GM21737 (cell line): ENCODE data around the gene AMBRA1.
"Not testable (repeated sequence)": the region's sequence is repeated elsewhere in the genome, so short reads cannot be mapped to it uniquely, and the experiment has no call there.

Experiments used
- ATAC-seq: cut with Tn5 transposase; IDR thresholded peaks from one replicate; pipeline ENCODE4 v1.9.1; 2021; ENCODE audit warnings: mild to moderate bottlenecking, moderate library complexity; ENCODE audit not compliant: unreplicated experiment

Gene AMBRA1

DNA sequence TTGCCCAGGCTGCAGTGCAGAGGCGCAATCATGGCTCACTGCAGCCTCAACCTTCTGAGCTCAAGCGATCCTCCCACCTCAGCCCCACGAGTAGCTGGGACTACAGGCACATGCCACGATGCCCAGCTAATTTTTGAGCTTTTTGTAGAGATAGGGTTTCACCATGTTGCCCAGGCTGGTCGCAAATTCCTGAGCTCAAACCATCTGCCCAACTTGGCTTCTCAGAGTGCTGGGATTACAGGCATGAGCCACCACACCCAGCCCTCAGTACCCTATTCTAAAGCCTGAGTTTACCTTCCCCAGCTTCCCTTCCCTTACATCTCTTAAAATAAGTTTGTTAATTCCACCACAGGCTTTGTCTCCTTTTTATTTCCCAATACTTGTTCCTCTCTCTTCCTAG, 59.1 kb downstream of the AMBRA1 start:
- no peak for ATAC-seq

DNA sequence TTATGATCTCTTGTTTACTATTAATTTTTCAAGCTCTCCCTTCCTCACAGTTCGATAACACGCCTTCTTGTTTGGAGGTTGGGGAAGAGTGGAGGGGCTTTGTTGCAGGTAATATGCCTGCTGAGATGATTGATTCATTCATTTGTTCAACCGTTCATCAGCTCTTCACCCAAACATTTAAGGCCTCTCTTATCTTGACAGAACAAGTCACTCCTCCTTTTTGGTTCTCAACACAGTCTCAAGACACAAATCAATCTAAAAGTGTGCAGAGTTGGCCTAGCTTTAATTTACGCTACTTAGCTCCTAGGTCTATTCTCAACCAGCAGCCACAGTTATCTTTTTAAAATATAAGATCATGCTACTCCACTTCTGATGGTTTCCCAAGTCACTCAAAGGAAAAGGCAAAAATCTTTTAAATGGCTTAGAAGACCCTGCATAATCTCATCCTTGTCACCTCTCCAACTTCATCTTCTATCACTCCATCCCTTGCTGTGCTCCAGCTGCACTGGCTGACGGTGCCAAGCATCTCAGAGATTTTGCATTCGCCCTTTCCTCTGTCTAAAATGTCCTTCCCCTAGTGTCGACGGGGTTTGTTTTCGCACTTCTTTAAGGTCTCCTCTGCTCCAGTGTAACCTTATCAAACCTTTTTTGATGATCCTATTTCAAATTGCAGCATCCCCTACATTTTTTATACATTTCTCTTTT, 60.3 kb downstream of the AMBRA1 start:
- no peak for ATAC-seq

DNA sequence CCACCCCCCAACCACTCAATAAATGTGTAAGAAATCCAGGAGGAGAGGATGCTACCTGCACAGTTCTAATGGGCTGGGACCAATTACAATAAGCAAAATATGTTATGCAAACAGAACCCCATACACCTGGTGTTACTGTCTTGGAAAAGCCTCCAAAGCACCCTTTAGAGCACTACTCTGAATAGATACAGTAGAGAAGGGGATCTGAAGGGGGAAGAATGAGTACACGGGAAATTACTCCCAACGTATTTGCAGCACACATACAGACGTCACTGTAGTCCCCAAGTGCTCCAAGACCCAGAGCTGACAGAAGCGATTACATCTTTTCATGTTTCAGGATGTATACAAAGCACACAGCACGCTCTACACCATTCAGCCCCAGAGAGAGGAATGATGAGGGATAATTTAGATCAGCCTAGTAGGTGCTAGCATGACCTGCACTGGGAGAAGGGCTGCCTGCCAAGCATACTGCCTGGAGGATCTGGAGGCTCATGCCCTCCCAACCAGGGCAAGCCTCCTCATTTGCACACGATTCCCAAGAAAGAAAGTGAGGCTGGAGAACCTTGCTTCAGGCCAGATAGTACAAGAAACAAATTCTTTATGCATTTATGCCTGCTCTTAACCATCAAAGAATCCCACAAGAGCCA, 63.8 kb downstream of the AMBRA1 start:
- ATAC-seq = no peak

DNA sequence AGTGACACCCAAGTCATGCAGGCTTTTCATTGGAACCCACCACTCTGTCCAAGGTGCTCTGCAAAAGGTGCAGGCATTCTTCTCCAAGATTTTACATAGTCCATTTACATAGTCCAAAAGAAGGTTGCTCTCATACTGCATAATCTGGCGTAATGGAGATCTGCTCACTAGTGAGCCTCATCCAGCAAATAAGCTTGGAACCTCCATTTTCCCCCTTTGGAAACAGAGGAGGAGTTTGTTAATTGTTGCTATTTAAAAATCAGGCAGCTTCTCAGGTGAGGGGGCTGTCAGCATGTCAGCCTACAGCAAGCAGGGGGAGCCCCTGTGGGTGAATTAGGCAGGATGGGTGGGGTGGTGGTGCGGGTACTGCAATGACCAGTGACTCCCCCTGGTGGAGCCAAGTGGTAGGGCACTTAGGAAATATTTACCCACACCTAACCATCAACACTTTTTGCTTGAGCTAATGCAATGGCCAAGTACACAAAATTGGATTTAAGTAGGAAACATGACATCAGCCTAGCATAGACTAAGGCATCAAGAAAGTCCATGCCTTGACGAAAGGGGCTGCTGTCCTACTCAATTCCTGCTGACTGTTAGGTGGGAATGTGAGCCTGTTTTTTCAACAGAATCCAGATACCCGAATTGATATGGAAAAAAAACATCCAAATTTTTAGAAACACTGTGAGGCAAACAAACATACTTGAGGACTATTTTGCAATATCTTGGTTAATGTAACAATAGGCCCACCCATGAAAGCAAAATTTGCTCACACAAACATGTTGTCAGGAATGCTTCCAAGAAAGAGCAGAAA, 64.5 kb downstream of the AMBRA1 start:
- ATAC-seq = peak; percentile 78

DNA sequence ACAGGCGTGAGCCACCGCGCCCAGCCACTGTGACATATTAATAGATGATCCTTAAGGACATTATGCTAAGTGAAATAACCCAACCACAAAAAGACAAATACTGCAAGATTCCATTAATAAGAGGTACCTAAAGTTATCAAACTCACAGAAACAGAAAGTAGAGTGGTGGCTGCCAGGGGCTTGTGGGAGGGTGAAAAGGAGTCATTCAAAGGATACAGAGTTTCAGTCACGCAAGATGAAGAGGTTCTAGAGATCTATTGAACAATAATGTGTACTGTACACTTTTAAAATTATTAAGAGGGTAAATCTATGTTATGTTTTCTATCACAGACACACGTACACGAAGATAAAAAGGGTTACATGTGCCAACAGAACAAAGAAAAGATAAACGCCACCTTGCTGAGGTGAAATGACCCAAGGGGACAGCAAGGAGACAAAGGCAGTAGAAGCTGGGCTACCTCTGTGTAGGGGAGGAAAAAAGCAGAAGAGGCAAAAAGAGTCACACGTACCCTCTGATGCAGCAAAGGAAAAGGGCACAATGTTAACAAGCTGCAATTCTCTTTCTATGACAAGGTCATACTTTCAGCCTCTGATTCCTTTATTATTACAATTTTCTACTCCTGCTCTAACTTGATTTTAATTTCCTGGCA, 65.3 kb downstream of the AMBRA1 start:
- ATAC-seq = no peak

DNA sequence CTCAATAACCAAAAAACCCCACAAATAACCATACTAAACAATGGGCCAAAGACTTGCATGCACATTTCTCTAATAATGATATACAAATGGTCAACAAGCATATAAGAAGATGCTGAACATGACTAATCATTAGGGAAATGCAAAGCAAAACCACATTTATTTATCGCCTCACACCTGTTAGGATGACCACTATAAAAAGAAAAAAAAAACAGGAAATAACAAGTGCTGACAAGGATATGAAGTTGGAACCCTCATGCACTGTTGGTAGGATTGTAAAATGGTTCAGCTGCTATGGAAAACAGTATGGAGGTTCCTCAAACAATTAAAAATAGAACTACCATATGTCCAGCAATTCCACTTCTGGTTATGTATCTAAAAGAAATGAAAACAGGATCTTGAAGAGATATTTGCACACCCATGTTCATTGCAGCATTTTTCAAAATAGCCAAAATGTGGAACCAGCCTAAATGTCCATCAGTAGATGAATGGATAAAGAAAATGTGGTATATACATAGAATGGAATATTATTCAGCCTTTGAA, 66.2 kb downstream of the AMBRA1 start:
- no peak for ATAC-seq

DNA sequence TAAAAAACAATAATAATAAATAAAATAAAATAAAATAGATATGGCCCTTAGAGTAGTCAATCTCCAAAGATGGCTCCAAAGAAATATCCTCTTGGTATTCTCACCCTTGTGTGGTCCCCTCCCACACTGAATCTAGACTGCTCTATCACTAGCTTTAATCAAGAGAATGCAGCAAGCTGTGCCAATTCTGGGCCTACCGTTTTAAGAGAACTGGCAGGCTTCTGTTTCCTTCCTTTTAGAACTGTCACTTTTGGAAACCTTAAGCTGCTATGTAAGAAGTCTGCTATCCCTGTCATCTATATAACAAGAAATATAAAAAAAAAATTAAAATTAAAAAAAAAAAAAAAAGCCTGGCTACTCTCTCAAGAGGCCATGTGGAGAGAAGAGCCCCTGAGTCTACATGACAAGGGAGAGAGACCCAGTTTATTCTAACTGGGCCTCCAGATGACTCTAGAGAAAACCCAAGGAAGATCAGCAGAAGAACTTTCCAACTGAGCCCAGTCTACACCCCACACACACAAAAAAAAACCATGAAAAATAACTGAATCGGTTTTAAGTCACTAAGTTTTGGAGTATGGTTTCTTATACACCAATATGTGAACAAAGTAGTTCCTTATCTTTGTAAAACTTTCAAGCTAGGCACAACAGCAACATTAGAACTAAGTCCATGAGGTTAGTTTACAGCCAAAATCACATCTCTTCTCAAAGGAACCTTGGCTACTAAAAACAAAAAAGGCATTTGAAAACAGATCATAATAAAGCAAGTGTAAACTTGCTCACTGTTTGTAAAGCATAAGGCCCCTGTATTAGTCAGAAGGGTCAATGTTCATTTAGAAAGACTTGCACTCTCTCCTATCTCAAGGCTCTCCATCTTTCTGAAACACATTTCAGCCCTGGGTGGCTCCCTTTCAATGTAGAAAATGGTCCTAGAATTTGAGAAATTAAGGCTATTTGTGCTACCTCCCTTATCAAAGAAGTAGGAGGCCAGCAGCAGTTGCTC, 67.3 kb downstream of the AMBRA1 start:
- ATAC-seq = no peak

DNA sequence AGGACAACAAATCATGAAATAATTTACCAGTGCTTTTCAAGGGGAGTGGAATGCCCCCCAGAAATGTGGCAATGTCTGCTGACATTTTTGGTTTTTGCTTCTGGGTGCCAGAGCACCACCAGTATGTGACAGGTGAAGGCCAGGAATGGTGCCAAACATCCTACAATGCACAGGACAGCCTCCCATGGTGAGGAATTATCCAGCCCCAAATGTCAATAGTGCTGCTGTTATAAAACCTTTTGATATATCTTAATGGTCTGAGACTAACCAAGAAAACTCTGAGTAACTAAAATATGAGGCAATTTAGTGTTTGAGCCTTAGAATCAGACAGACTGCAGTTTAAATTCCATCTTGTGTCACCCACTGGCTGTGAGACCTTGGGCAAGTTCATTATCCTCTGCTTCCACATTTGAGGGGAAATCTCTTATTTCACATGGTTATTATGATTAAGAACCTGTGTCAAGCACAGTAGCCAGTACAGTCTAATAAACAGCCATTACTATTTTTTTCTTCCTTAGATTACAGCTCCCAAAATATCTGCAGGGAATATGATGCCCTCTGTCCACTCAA, 69.5 kb downstream of the AMBRA1 start:
- no peak for ATAC-seq

DNA sequence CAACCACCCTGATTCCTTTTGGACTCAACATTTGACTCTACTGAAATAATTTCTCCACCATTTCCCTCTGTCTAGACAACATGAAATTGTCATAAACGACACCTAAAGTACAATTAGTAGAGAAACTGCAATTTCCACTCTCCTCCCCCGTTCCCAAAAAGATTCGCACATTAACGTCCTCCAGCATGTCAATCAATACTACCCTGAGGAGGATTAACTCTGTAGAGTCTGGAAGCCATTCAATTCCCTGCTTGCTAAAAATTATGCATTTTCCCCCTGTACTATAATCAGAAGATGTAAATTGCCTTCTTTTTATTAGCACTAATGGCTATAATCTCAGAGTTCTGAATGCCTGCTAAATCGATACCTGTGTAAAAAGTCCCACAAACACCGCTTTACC, 70.5 kb downstream of the AMBRA1 start:
- no peak for ATAC-seq

DNA sequence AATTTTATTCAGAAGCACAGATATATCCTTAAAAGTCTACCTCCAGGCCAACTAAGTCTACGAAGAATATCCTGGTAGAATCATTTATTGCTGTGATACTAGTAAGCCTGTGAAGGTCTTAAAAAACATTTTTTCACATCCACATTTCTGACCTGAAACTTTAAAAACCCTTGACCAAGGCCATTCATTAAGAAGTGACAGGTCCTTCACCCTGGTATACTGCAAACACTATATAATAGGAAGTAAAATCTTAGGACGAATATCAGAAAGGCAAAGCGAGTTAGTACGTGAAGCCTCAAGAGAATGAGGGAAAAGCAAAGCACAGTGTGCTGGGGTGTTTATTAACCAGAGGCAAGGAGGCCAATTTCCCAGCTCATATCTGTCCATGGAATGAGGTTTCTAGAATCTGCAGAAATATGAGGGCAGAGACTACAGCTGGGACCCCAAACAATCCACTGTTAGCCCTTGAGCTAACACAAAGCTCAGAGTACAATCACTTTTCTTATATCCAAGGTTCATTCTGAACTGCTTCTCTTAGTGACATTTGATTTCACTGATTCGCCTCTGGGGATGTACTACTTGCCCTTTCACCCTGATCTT, 71.0 kb downstream of the AMBRA1 start:
- no peak for ATAC-seq

DNA sequence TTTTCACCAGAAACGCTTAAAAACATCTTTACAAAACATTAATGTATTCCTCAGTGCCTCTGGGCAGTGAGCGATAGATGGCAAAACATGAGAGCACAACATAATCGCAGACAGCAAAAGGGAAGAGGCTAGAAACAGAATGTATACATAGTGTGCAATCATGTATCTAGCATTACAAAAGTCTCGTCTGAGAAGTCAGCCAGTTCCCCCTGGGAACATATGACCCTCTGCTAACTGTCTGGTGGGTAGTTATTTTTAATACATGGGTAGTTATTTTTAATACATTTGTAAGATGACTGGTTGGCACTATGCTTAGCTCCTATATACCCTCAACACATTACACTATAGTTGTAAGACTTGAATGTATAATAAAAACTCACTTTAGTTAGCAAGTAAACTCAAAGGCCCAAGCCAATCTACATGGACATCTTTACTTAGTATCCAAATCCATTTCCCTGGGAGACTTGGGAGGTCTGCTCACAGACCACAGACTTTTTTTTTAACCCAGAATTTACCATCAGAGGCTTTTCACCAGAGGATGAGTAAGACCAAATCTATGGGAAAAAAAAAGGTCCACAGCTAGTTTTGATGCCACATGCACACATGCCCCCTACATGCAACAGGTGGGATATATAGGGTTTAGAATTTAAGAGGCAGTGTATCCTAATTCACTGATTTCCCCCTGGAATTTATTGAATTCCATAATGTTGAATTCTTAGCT, 71.7 kb downstream of the AMBRA1 start:
- ATAC-seq = no peak

DNA sequence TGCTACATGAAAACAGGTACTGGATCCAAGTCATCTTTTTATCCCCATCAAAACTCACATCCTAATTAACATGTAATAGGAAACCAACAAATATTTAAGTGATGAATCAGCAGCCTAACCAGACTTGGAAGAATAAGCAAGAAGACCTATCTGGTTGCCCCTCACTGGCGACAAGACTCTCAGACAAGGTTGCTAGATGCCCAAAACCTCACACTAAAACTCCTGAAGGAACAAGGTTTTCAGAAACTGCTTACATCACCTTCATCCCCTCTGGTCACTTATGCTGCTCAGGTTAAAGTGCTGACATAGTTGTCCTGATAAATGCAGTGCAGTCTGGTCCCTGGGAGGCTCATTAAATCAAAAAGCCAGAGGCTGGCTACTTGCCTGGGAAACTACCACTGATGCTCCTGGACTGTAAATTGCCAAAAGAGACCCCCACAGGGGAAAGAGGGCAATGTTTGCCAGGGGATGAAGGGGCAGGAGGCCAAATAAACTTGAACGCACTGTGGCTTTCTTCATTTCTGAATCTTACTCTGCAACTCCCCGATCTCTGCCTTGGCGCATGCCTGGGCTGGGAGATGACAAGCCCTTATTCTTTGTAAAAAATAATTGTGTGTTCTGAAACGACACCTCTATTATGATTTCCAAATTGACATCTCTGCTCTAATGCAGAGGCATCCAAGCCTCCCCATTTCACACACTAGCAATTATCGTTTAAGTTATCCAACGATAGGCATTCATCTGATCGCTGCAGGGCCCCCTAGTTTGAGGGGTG, 72.7 kb downstream of the AMBRA1 start:
- ATAC-seq = no peak

DNA sequence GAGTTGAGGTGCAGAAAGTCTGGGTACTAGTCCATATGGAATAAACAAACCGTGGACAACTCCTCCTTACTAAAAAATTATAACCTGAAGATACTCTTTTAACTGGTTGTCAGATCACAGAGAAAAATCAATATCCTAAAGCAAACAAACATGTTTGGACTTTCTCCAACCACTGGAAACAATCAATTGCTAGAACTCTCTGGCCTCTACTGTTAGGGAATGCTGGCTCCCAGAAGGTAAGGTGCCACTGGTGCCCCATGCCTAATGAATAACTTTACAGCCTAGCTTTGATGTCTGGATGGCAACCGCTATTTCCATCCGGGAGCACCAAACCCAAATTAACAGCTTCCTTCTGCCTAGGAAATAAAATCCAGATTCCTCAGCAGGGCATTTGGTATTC, 74.5 kb downstream of the AMBRA1 start:
- no peak for ATAC-seq

DNA sequence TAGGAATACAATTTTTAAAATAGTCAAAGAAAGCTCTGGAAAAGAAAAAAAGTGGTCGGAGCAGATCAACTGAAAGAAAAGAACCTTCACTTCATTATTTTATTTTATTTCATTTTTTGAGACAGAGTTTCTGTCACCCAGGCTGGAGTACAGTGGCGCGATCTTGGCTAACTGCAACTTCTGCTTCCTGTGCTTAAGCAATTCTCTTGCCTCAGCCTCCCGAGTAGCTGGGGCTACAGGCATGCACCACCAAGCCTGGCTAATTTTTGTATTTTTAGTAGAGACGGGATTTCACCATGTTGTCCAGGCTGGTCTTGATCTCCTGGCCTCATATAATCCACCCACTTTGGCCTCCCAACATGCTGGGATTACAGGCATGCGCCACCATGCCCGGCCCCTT, 74.9 kb downstream of the AMBRA1 start:
- ATAC-seq = not testable (repeated sequence)

DNA sequence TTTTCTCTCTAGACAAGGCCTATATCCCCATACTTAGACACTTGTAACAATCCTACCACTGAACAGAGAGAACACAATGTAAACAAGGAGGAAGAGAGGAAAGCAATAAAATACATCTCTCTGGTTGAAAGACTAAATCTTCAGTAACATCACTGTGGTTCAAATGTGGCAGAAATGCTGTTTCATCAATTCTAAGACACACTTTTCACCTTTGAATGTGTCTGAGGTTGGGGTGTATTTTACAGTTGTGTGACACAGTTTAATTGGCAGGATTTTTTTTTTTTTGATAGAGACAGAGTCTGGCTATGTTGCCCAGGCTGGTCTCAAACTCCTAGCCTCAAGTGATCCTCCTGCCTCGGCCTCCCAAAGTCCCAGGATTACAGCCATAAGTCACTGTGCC, 79.5 kb downstream of the AMBRA1 start:
- ATAC-seq = no peak

DNA sequence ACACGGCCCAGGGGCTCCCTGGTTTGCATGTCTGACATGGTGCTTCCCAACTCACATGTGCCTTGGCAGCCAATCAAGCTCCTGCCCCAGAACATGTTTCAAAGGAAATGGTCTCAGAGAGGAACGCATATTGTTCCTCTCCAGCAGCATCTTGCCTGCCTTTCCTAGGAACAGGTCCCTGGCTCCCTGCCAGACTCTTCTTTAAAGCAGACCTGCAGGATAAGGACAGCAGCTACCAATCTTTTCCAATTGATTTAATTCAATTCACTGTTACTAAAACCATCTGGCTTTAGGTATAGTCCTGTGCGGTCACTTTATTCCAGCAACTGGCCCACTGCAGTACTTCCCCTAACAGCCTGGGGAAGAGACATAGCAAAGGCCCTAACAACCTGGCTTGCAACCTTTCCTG, 79.9 kb downstream of the AMBRA1 start:
- no peak for ATAC-seq

DNA sequence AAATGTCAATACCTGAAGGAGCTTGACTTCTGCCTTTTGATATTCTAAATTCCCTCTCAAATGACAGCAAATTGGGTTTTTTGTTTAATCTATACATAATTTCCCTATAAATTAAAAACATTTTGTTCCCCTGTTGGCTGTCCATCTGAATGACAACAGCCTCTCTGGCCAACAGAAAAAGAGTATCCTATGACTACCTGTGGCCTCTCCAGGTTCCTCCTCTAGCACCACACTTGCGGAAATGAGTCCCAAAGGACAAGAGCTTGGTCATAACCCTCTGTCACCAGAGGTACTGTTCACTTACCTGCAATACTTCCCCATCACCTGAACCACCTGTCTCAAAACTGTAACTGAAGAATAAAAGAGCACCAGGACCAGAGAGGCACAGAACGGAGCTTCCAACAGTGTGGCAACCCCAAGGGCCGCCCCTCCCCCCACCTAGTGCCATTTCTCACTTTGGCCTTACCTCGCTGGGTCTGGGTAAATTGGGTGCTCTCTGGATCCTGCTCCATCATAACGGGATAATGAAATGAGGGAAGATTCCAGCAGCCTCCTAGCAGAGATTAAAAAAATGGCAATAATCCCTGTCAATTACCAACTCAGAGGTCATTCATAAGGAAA, 81.5 kb downstream of the AMBRA1 start:
- ATAC-seq = no peak
